HG03521 (cell line): Measurements from ENCODE around the gene DICER1.

Experiments used
- ATAC-seq: cut with Tn5 transposase; IDR thresholded peaks from one replicate; pipeline ENCODE4 v1.9.1; 2021; ENCODE audit warnings: mild to moderate bottlenecking, moderate library complexity; ENCODE audit not compliant: unreplicated experiment

Gene DICER1

GRCh38 chr14:95062946-95063345, 94.4 kb downstream of the DICER1 start:
- no peak for ATAC-seq

GRCh38 chr14:95062220-95062619, 95.1 kb downstream of the DICER1 start:
- no peak for ATAC-seq

- no peak for ATAC-seq
These were observed 95.8 kb downstream of the DICER1 start for GRCh38 chr14:95061317-95062093.

- ATAC-seq = no peak
These were observed 98.2 kb downstream of the DICER1 start for GRCh38 chr14:95059126-95059525.

- ATAC-seq = no peak
These were observed 98.8 kb downstream of the DICER1 start for GRCh38 chr14:95058491-95058890.

GRCh38 chr14:95057851-95058250, 99.5 kb downstream of the DICER1 start:
- ATAC-seq = no peak

GRCh38 chr14:95057147-95057546, 100.2 kb downstream of the DICER1 start:
- ATAC-seq = no peak

- no peak for ATAC-seq
These were observed 100.9 kb downstream of the DICER1 start for GRCh38 chr14:95056476-95056875.

- no peak for ATAC-seq
These were observed 102.0 kb downstream of the DICER1 start for GRCh38 chr14:95055318-95055717.

GRCh38 chr14:95054346-95055280, 102.7 kb downstream of the DICER1 start:
- ATAC-seq = no peak

- ATAC-seq = no peak
These were observed 105.2 kb downstream of the DICER1 start for GRCh38 chr14:95052016-95052585.

GRCh38 chr14:95049952-95050351, 107.4 kb downstream of the DICER1 start:
- no peak for ATAC-seq

- no peak for ATAC-seq
These were observed 108.5 kb downstream of the DICER1 start for GRCh38 chr14:95048771-95049312.

GRCh38 chr14:95047754-95048153, 109.6 kb downstream of the DICER1 start:
- ATAC-seq = no peak

GRCh38 chr14:95046711-95047681, 110.3 kb downstream of the DICER1 start:
- ATAC-seq = no peak

GRCh38 chr14:95045836-95046430, 111.4 kb downstream of the DICER1 start:
- no peak for ATAC-seq

GRCh38 chr14:95045106-95045701, 112.1 kb downstream of the DICER1 start:
- no peak for ATAC-seq

GRCh38 chr14:95044463-95045105, 112.7 kb downstream of the DICER1 start:
- no peak for ATAC-seq
